CD14-positive monocyte (primary cell): ENCODE data around the gene WDR72. TPM values are rescaled to one million over a fixed set of nuclear protein-coding genes. Genes with fewer than 3 reads are reported as not detected.

Experiments used
- DNase-seq, 3 donors: peaks; one replicate each; pipeline ENCODE4 v3.0.0-alpha.2; 2011 to 2022
- H2AFZ ChIP-seq: 2 replicates; pipeline ENCODE4 v1.6.0; 2012; ENCODE audit warnings: mild to moderate bottlenecking, low read depth, low read length, inconsistent platforms; ENCODE audit not compliant: insufficient read depth, poor library complexity, severe bottlenecking
- H3K27ac ChIP-seq, 2 donors: 1 replicate in 1 of 2; 2 replicates in 1 of 2; pipeline ENCODE4 v1.5.1; 2012 to 2013; ENCODE audit warnings: low read length in 2 of 2, control low read depth in 1 of 2, inconsistent platforms in 1 of 2, low read depth in 1 of 2, mild to moderate bottlenecking in 1 of 2
- H3K27me3 ChIP-seq, 2 donors: one replicate each; pipeline versions ENCODE4 v1.6.0 to v1.6.1; 2011 to 2013; ENCODE audit warnings: low read length in 2 of 2; ENCODE audit not compliant: control insufficient read depth in 2 of 2, insufficient read depth in 2 of 2
- H3K36me3 ChIP-seq, 2 donors: replicated peaks in 1 of 2; 1 replicate in 1 of 2; 2 replicates in 1 of 2; pipeline versions ENCODE4 v1.5.1 to v1.6.1; 2012 to 2013; ENCODE audit warnings: low read length in 2 of 2, control low read depth in 1 of 2, inconsistent platforms in 1 of 2, mild to moderate bottlenecking in 1 of 2; ENCODE audit not compliant: insufficient read depth in 2 of 2, control insufficient read depth in 1 of 2
- H3K4me1 ChIP-seq, 2 donors: 1 replicate in 1 of 2; 2 replicates in 1 of 2; pipeline versions ENCODE4 v1.5.1 to v1.6.1; 2012 to 2013; ENCODE audit warnings: low read length in 2 of 2, control low read depth in 1 of 2, inconsistent platforms in 1 of 2, mild to moderate bottlenecking in 1 of 2, moderate library complexity in 1 of 2; ENCODE audit not compliant: insufficient read depth in 2 of 2, control insufficient read depth in 1 of 2
- H3K4me2 ChIP-seq: replicated peaks from 2 replicates; pipeline ENCODE3; 2012; ENCODE audit warnings: low read length, moderate library complexity, mild to moderate bottlenecking; ENCODE audit not compliant: poor library complexity, severe bottlenecking; ENCODE audit errors: extremely low read depth
- H3K4me3 ChIP-seq, 3 experiments: fragments of 200-600 bp in 1 of 3; sonication (generic) in 1 of 3; replicated peaks in 1 of 3; 1 replicate in 2 of 3; 2 replicates in 1 of 3; pipeline ENCODE4 v1.5.1; 2011 to 2013; ENCODE audit warnings: low read length in 3 of 3, mild to moderate bottlenecking in 3 of 3, control low read depth in 2 of 3, low read depth in 2 of 3, inconsistent platforms in 1 of 3, moderate library complexity in 1 of 3
- H3K79me2 ChIP-seq: 2 replicates; pipeline ENCODE4 v1.6.0; 2012; ENCODE audit warnings: mild to moderate bottlenecking, control low read depth, inconsistent platforms, low read length, moderate library complexity; ENCODE audit not compliant: insufficient read depth
- H3K9ac ChIP-seq: 2 replicates; pipeline ENCODE4 v1.6.0; 2017; ENCODE audit warnings: low read length, mild to moderate bottlenecking; ENCODE audit not compliant: insufficient read depth, poor library complexity, severe bottlenecking
- H3K9me3 ChIP-seq, 2 donors: replicated peaks in 1 of 2; 1 replicate in 1 of 2; 2 replicates in 1 of 2; pipeline versions ENCODE4 v1.5.1 to v1.6.1; 2012 to 2013; ENCODE audit warnings: low read length in 2 of 2, control low read depth in 1 of 2; ENCODE audit not compliant: control insufficient read depth in 1 of 2, insufficient read depth in 1 of 2
- H4K20me1 ChIP-seq: 2 replicates; pipeline ENCODE4 v1.6.0; 2012; ENCODE audit warnings: mild to moderate bottlenecking, low read length, control low read depth, moderate library complexity; ENCODE audit not compliant: insufficient read depth
- H3K27ac Mint-ChIP-seq, 7 donors: one replicate each; pipeline ENCODE4 v1.8.0; 2020; ENCODE audit warnings: mild to moderate bottlenecking in 7 of 7, mixed read lengths in 7 of 7, moderate library complexity in 6 of 7, inconsistent platforms in 2 of 7
- H3K27me3 Mint-ChIP-seq, 3 donors: one replicate each; pipeline ENCODE4 v1.8.0; 2021 to 2022; ENCODE audit warnings: low read depth in 3 of 3, mild to moderate bottlenecking in 3 of 3, mixed read lengths in 3 of 3, moderate library complexity in 3 of 3, inconsistent platforms in 1 of 3
- H3K36me3 Mint-ChIP-seq, 2 donors: one replicate each; pipeline ENCODE4 v1.8.0; 2020; ENCODE audit warnings: mixed read lengths in 2 of 2, inconsistent platforms in 1 of 2, mild to moderate bottlenecking in 1 of 2
- H3K4me1 Mint-ChIP-seq: one replicate; pipeline ENCODE4 v1.8.0; 2020; ENCODE audit warnings: mild to moderate bottlenecking, mixed read lengths
- H3K4me3 Mint-ChIP-seq, 2 donors: one replicate each; pipeline ENCODE4 v1.8.0; 2020; ENCODE audit warnings: mild to moderate bottlenecking in 2 of 2, mixed read lengths in 2 of 2, moderate library complexity in 1 of 2
- H3K9me3 Mint-ChIP-seq, 7 donors: one replicate each; pipeline ENCODE4 v1.8.0; 2020 to 2022; ENCODE audit warnings: mixed read lengths in 7 of 7, mild to moderate bottlenecking in 6 of 7, moderate library complexity in 6 of 7, inconsistent platforms in 2 of 7
- CTCF ChIP-seq: fragments of 200-600 bp; IDR thresholded peaks from one replicate; pipeline ENCODE4 v1.8.0; 2022; ENCODE audit warnings: antibody characterized with exemption, mild to moderate bottlenecking
- WGBS: methylation state at CpG from one replicate; pipeline ENCODE4 v1.1.5; 2013; ENCODE audit warnings: missing lambda C conversion rate; ENCODE audit not compliant: insufficient coverage; 5-methylcytosine and 5-hydroxymethylcytosine counted together
- intact Hi-C, 2 donors: fragments of 100-400 bp; cut with micrococcal nuclease; formaldehyde crosslinking; loops; one replicate each; pipeline versions ENCODE4 v1.15.0 to v1.15.1; 2023
- polyA plus RNA-seq, 3 donors: library from polyadenylated mRNA; depleted of rRNA in 1 of 3; unstranded in 2 of 3; stranded (reverse) in 1 of 3; fragments of 300-500 nt in 2 of 3; fragments of >200 nt in 1 of 3; fragmentation: Illumina TruSeq in 2 of 3; gene quantifications; 1 replicate in 2 of 3; 2 replicates in 1 of 3; pipeline ENCODE4 v1.2.3, GENCODE V29; 2012 to 2021

WDR72 gene
- polyA plus RNA-seq, 3 donors, result not detected

- H3K36me3 ChIP-seq, result no peaks in the 10 kb centered on the region
- intact Hi-C loops, result no loop called here
- Mint-ChIP-seq H3K27ac (no peak overlapping the region), H3K27me3 (no peaks in the 10 kb centered on the region), H3K4me3 (no peak overlapping the region), H3K4me1 (no peaks in the 10 kb centered on the region), H3K9me3 (peaks cover 5 to 12% (median 7%) of the 10 kb centered on the region in 7 donors), H3K36me3 (no peaks in the 10 kb centered on the region)
- no peak overlapping the region for H2AFZ ChIP-seq
- WGBS, result 100% methylated on average over 3 of the region's 4 CpGs
- no peak overlapping the region for H3K4me3 ChIP-seq
- no peaks in the 10 kb centered on the region for H3K9me3 ChIP-seq
- DNase-seq, result no peak
- H4K20me1 ChIP-seq, result no peaks in the 10 kb centered on the region
- no peaks in the 10 kb centered on the region for H3K4me1 ChIP-seq
- no peak overlapping the region for H3K9ac ChIP-seq
- no peak overlapping the region for H3K4me2 ChIP-seq
- no peaks in the 10 kb centered on the region for H3K27me3 ChIP-seq
- no peak for TF ChIP-seq CTCF
- no peak overlapping the region for H3K27ac ChIP-seq
- H3K79me2 ChIP-seq, result no peaks in the 10 kb centered on the region
These were observed 223.6 kb downstream of the WDR72 start for GRCh38 chr15:53535886-53536285.

GRCh38 chr15:53534105-53534839, 225.2 kb downstream of the WDR72 start:
- Mint-ChIP-seq H3K27me3 (no peaks in the 10 kb centered on the region), H3K4me3 (no peak overlapping the region), H3K4me1 (no peaks in the 10 kb centered on the region), H3K27ac (no peak overlapping the region), H3K36me3 (no peaks in the 10 kb centered on the region), H3K9me3 (peaks cover 0 to 6% (median 2%) of the 10 kb centered on the region in 7 donors)
- no peaks in the 10 kb centered on the region for H3K9me3 ChIP-seq
- no peak for DNase-seq
- H3K9ac ChIP-seq, result no peak overlapping the region
- 100% methylated on average over 1 of the region's 2 CpGs for WGBS
- H3K4me1 ChIP-seq, result no peaks in the 10 kb centered on the region
- no peaks in the 10 kb centered on the region for H3K79me2 ChIP-seq
- no peak overlapping the region for H3K4me3 ChIP-seq
- no peaks in the 10 kb centered on the region for H3K27me3 ChIP-seq
- H2AFZ ChIP-seq, result no peak overlapping the region
- TF ChIP-seq CTCF, result no peak
- H3K36me3 ChIP-seq, result no peaks in the 10 kb centered on the region
- no peak overlapping the region for H3K27ac ChIP-seq
- intact Hi-C loops, result no loop called here
- no peaks in the 10 kb centered on the region for H4K20me1 ChIP-seq
- H3K4me2 ChIP-seq, result no peak overlapping the region
